Measurements from ENCODE around the gene COX7A1.

GRCh38 chr19:36106991-36107390 lies 45.3 kb downstream of the COX7A1 start:
- TF ChIP-seq CTCF (IDR thresholded peaks at IDR 0.05) = no peak
- TF ChIP-seq POLR2A (IDR thresholded peaks at IDR 0.05) = no peak

Data from vagina (tissue), 2 donors.